ENCODE results near the gene DAPK2. TPM values are rescaled to one million over a fixed set of nuclear protein-coding genes. Genes with fewer than 3 reads are reported as not detected.

The DAPK2 gene
- total and polyA plus RNA-seq, 2 of the 4 experiments (the other 2 are of a cell fraction) = 0.34 to 0.36 TPM

- CTCF ChIA-PET = interaction anchor here (0.9 to 1.9 kb wide), 2 partner anchors 13 to 121 kb away, joined by 3 to 4 read pairs; no protein-coding TSS in a partner anchor
- H3K36me3 ChIP-seq (ENCODE audit: control insufficient read depth, insufficient read depth, low read length) = no peaks in the 10 kb centered on the region
- in situ Hi-C loops (cut with MboI; ENCODE audit: low sequenced_read_pairs) = loop anchor here (5.0 kb wide), 2 partner anchors 43 to 142 kb away; no protein-coding TSS in a partner anchor
- no peak overlapping the region for H2BK5ac ChIP-seq (ENCODE audit: low read depth, low read length, poor library complexity, severe bottlenecking)
- no peak overlapping the region for H3K4me3 ChIP-seq (ENCODE audit: insufficient read depth, low read depth, low read length)
- ATAC-seq (ENCODE audit: low read depth) = no peak
- BruUV-seq (replicated peaks) = no TSS peak
- H3K27ac ChIP-seq (ENCODE audit: insufficient read depth, low read length) = no peak overlapping the region
- H2AFZ ChIP-seq (replicated peaks; ENCODE audit: low read length, poor library complexity) = no peak overlapping the region
- no peak overlapping the region for H2BK15ac ChIP-seq (ENCODE audit: low read depth, low read length)
- WGBS, 2 experiments (ENCODE audit: extremely low coverage in 2 of 2, insufficient read length in 1 of 2) = 71% methylated on average over 3 of the region's 12 CpGs; no CpG with 5 or more reads in 1 of the 2 experiments
- dilution Hi-C loops (cut with HindIII; ENCODE audit: low sequenced_read_pairs, unreplicated experiment) = no loop called here
- no peak overlapping the region for H4K91ac ChIP-seq (ENCODE audit: insufficient read depth, low read depth, low read length)
- H3K9me3 ChIP-seq (ENCODE audit: control insufficient read depth, insufficient read depth, low read length) = peaks cover 5% of the 10 kb centered on the region; the same call in 1 of the 2 replicates
- no peak overlapping the region for H2BK20ac ChIP-seq (ENCODE audit: low read depth, low read length)
- H4K5ac ChIP-seq (ENCODE audit: low read depth, low read length) = no peak overlapping the region
- TF ChIP-seq CEBPB (IDR thresholded peaks at IDR 0.05; ENCODE audit: low read depth, low read length) (no peak), POLR2A (IDR thresholded peaks at IDR 0.05; ENCODE audit: low read depth, low read length) (no peak), SMC3 (IDR thresholded peaks at IDR 0.05; ENCODE audit: low read depth, low read length) (no peak), RCOR1 (IDR thresholded peaks at IDR 0.05; ENCODE audit: insufficient replicate concordance, low read length) (no peak), CTCF (conservative IDR thresholded peaks at IDR 0.05; ENCODE audit: low read depth, low read length) (no peak), FOS (IDR thresholded peaks at IDR 0.05; ENCODE audit: low read depth, low read length) (no peak), USF2 (IDR thresholded peaks at IDR 0.05; ENCODE audit: low read depth, low read length) (no peak), BHLHE40 (IDR thresholded peaks at IDR 0.05; ENCODE audit: low read depth, low read length) (no peak), MAZ (IDR thresholded peaks at IDR 0.05; ENCODE audit: borderline replicate concordance, low read depth, low read length) (no peak), RAD21 (IDR thresholded peaks at IDR 0.05; ENCODE audit: low read length) (no peak), ELK1 (IDR thresholded peaks at IDR 0.05; ENCODE audit: borderline replicate concordance, low read depth, low read length) (no peak)
- H3K79me1 ChIP-seq (ENCODE audit: low read depth in 1 of 2, low read length in 2 of 2) = no peaks in the 10 kb centered on the region
- POLR2A ChIA-PET (ENCODE audit: unreplicated experiment) = no interaction called here
- no peak overlapping the region for H3K23ac ChIP-seq (ENCODE audit: low read depth, low read length)
- H3K9ac ChIP-seq (ENCODE audit: low read depth, low read length) = no peak overlapping the region
- H3K4ac ChIP-seq (ENCODE audit: low read depth, low read length) = no peak overlapping the region
- H3K14ac ChIP-seq (replicated peaks; ENCODE audit: low read depth, low read length) = no peak overlapping the region
- no peak overlapping the region for H3K56ac ChIP-seq (ENCODE audit: extremely low read depth, insufficient read depth, low read length)
- peaks cover 11% of the 10 kb centered on the region for H3K9me1 ChIP-seq (ENCODE audit: insufficient read depth, low read length)
- intact Hi-C loops (cut with micrococcal nuclease) = loop anchor here (5.0 kb wide), 2 partner anchors 62 to 282 kb away; partner anchors contain the start of gene HERC1
- no peak overlapping the region for H3K18ac ChIP-seq (ENCODE audit: low read depth, low read length)
- H3K4me1 ChIP-seq (ENCODE audit: control insufficient read depth, insufficient read depth, low read length) = peaks cover 12% of the 10 kb centered on the region
- H2AK9ac ChIP-seq (replicated peaks; ENCODE audit: low read depth, low read length, poor library complexity) = no peak overlapping the region
- no peaks in the 10 kb centered on the region for H4K20me1 ChIP-seq (ENCODE audit: insufficient read depth, low read length)
- peaks cover 16% of the 10 kb centered on the region for H3K27me3 ChIP-seq (ENCODE audit: control insufficient read depth, insufficient read depth, low read length)
- no peak for DNase-seq
- H4K8ac ChIP-seq (ENCODE audit: low read depth in 2 of 2, low read length in 2 of 2) = no peak overlapping the region
- H3K4me2 ChIP-seq (ENCODE audit: low read depth, low read length) = no peak overlapping the region
- no peak overlapping the region for H2BK120ac ChIP-seq (ENCODE audit: low read depth, low read length)
- H2AK5ac ChIP-seq (ENCODE audit: low read depth, low read length) = no peak overlapping the region
These were observed 152.2 kb downstream of the DAPK2 start for GRCh38 chr15:63893866-63894661.
